AG10803 (cell line): Measurements from ENCODE around the gene CSNK2A1.

Experiments used
- DNase-seq: peaks from one replicate; pipeline ENCODE4 v3.0.0; 2010; ENCODE audit warnings: low read depth
- H3K4me3 ChIP-seq: 2 replicates; pipeline ENCODE4 v1.5.1; 2011; ENCODE audit warnings: mild to moderate bottlenecking, low read length, control low read depth
- CTCF ChIP-seq: conservative IDR thresholded peaks from 2 replicates; pipeline ENCODE4 v1.5.1; 2011; ENCODE audit warnings: mild to moderate bottlenecking, low read length, control low read depth, inconsistent platforms

The CSNK2A1 gene

GRCh38 chr20:438571-439469 is 104.8 kb downstream of the CSNK2A1 start:
- no peak for TF ChIP-seq CTCF
- DNase-seq, result no peak
- no peak overlapping the region for H3K4me3 ChIP-seq

GRCh38 chr20:437787-438486 is 105.7 kb downstream of the CSNK2A1 start:
- no peak overlapping the region for H3K4me3 ChIP-seq
- no peak for TF ChIP-seq CTCF
- DNase-seq, result no peak

GRCh38 chr20:436476-436875 is 107.1 kb downstream of the CSNK2A1 start:
- no peak for TF ChIP-seq CTCF
- H3K4me3 ChIP-seq, result no peak overlapping the region
- DNase-seq, result no peak

GRCh38 chr20:435558-435957 is 108.0 kb downstream of the CSNK2A1 start:
- DNase-seq, result no peak
- no peak overlapping the region for H3K4me3 ChIP-seq
- TF ChIP-seq CTCF, result no peak

GRCh38 chr20:434661-435419 is 108.8 kb downstream of the CSNK2A1 start:
- no peak for DNase-seq
- H3K4me3 ChIP-seq, result no peak overlapping the region
- TF ChIP-seq CTCF, result no peak

GRCh38 chr20:434221-434620 is 109.4 kb downstream of the CSNK2A1 start:
- no peak for DNase-seq
- H3K4me3 ChIP-seq, result no peak overlapping the region
- no peak for TF ChIP-seq CTCF
